Uterus (tissue), 4 donors: Measurements from ENCODE around the gene HADHB. TPM values are rescaled to one million over a fixed set of nuclear protein-coding genes. Genes with fewer than 3 reads are reported as not detected.
"Not testable (repeated sequence)": the region's sequence is repeated elsewhere in the genome, so short reads cannot be mapped to it uniquely, and the experiment has no call there.

Experiments used
- DNase-seq, 2 donors: peaks; one replicate each; pipeline ENCODE4 v3.0.0-alpha.2; 2019 to 2020
- H3K27ac ChIP-seq, 2 donors: fragments of 200-600 bp; sonication (generic); 1 replicate in 1 of 2; 2 replicates in 1 of 2; pipeline ENCODE4 v1.5.1; 2016 to 2018
- H3K27me3 ChIP-seq, 2 donors: fragments of 200-600 bp; sonication (generic); one replicate each; pipeline ENCODE4 v1.5.1; 2018 to 2019; ENCODE audit warnings: control low read depth in 1 of 2
- H3K36me3 ChIP-seq, 2 donors: fragments of 200-600 bp; sonication (generic); one replicate each; pipeline ENCODE4 v1.5.1; 2019; ENCODE audit warnings: control low read depth in 1 of 2
- H3K4me1 ChIP-seq, 2 donors: fragments of 200-600 bp; sonication (generic); one replicate each; pipeline ENCODE4 v1.5.1; 2018 to 2019; ENCODE audit warnings: control low read depth in 1 of 2
- H3K4me3 ChIP-seq, 2 donors: fragments of 200-600 bp; sonication (generic); 1 replicate in 1 of 2; 2 replicates in 1 of 2; pipeline ENCODE4 v1.5.1; 2018 to 2019; ENCODE audit warnings: mild to moderate bottlenecking in 1 of 2
- H3K9me3 ChIP-seq, 2 donors: fragments of 200-600 bp; sonication (generic); one replicate each; pipeline ENCODE4 v1.5.1; 2019; ENCODE audit warnings: control low read depth in 1 of 2
- CTCF ChIP-seq, 4 experiments: fragments of 200-600 bp in 2 of 4; fragments of 450-650 bp in 2 of 4; sonication (generic) in 2 of 4; IDR thresholded peaks; one replicate each; pipeline ENCODE4 v1.5.1; 2016 to 2019; ENCODE audit warnings: antibody characterized with exemption in 4 of 4, mild to moderate bottlenecking in 2 of 4, moderate library complexity in 1 of 4
- POLR2A ChIP-seq, 2 donors: fragments of 450-650 bp; IDR thresholded peaks; one replicate each; pipeline ENCODE4 v1.6.1; 2016; ENCODE audit warnings: antibody characterized with exemption in 2 of 2, mild to moderate bottlenecking in 1 of 2, moderate library complexity in 1 of 2
- intact Hi-C: fragments of 100-400 bp; cut with DNase I; formaldehyde crosslinking; loops from one replicate; pipeline ENCODE4 v1.15.1; 2023; ENCODE audit warnings: low total_unique reads
- total RNA-seq, 4 donors: library from RNA; depleted of rRNA in 3 of 4; stranded (reverse); fragments of >200 nt in 3 of 4; gene quantifications; one replicate each; pipeline versions ENCODE4 v1.1.0 to v1.2.4, GENCODE V29; 2014 to 2023
- donor health status: DM: yes; HTN: yes; CAD: no.

HADHB gene
- total RNA-seq, 4 donors from 2014 or later: 45.3 to 126 (median 82.5) TPM

GRCh38 chr2:26316845-26317244 is 72.1 kb downstream of the HADHB start:
- Histone ChIP-seq H3K4me3 (no peak overlapping the region), H3K4me1 (no peaks in the 10 kb centered on the region), H3K36me3 (no peaks in the 10 kb centered on the region), H3K27me3 (no peaks in the 10 kb centered on the region), H3K27ac (no peak overlapping the region), H3K9me3 (no peaks in the 10 kb centered on the region)
- DNase-seq: no peak
- TF ChIP-seq POLR2A (IDR thresholded peaks at IDR 0.05) (no peak), CTCF (IDR thresholded peaks at IDR 0.05) (no peak)
- intact Hi-C loops: no loop called here

DNA sequence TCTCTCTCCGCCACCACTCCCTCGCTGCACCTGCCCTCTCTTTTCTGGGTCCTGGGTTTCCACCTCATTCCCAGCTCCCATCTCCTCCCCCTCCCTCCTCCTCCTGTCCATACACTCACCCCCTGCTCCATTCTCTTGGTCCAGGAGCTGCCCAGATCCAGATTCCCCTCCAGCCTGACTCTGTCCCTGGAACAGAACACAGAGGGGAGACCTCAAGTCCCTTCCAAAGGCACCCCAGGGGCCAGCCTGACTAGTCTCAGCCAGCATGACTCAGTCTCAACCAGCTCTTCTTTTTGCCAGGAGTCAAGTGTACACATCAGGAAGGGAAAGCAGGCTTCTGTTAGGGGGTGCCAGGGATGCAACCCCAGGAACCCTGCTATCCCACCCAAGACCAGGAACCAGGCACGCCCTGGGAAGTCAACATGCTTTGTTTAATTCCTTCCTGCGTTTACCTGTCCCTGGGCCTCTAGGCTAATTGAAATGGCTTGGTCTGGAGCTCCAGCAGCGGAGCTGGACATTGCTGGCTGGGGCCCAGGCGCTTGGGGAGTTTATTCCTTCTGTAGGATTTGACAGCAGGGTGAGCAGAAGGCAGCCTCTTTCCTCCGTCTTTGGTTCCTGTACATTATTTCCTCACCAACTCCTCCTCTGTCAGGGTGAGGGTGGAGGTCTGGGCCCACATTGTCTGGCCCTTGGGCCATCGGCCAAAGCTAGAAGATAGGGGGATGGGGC is 72.8 kb downstream of the HADHB start:
- TF ChIP-seq CTCF (IDR thresholded peaks at IDR 0.05): no peak
- no peak for TF ChIP-seq POLR2A (IDR thresholded peaks at IDR 0.05)
- no peaks in the 10 kb centered on the region for H3K4me1 ChIP-seq
- H3K9me3 ChIP-seq: no peaks in the 10 kb centered on the region
- no peak overlapping the region for H3K4me3 ChIP-seq
- DNase-seq: no peak
- H3K27ac ChIP-seq: no peak overlapping the region
- no peaks in the 10 kb centered on the region for H3K36me3 ChIP-seq
- H3K27me3 ChIP-seq: no peaks in the 10 kb centered on the region
- intact Hi-C loops: no loop called here

DNA sequence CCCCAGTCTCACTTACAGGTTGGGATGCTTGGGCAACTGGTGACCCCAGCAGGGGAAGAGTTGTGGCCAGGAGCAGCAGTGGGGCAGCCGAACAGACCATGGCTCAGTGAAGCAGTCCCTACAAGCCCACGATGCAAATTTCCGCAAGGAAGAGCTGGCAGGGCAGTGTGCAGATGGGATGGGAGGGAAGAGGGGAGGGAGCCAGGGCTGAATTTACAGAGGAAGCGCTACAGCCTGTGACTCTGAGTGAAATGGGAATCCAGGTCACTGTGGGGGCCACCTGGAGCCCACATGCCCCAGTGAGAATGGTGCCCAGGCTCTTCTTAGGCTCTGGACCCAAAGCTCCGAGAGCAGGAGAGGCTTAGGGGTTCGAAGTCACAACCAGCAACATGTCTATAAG is 74.2 kb downstream of the HADHB start:
- H3K36me3 ChIP-seq: no peaks in the 10 kb centered on the region
- TF ChIP-seq POLR2A (IDR thresholded peaks at IDR 0.05) (no peak), CTCF (IDR thresholded peaks at IDR 0.05) (no peak)

DNA sequence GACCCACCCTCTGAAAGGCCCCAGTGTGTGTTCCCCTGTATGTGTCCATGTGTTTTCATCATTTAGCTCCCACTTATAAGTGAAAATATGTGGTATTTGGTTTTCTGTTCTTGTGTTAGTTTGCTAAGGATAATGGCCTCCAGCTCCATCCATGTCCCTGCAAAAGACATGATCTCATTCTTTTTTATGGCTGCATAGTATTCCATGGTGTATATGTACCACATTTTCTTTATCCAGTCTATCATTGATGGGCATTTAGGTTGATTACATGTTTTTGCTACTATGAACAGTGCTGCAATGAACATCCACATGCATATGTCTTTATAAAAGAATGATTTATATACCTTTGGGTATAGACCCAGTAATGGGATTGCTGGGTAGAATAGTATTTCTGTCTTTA is 79.7 kb downstream of the HADHB start:
- H3K4me1 ChIP-seq, intact Hi-C loops, H3K4me3 ChIP-seq, H3K36me3 ChIP-seq, H3K27ac ChIP-seq, H3K9me3 ChIP-seq, DNase-seq, H3K27me3 ChIP-seq: not testable (repeated sequence)

More for the DNA sequence above, 74.2 kb downstream of the HADHB start:
- Histone ChIP-seq H3K27ac (no peak overlapping the region), H3K4me1 (no peaks in the 10 kb centered on the region), H3K27me3 (no peaks in the 10 kb centered on the region), H3K4me3 (no peak overlapping the region), H3K9me3 (no peaks in the 10 kb centered on the region)
- DNase-seq: no peak
- intact Hi-C loops: no loop called here

GRCh38 chr2:26324903-26325302 is 80.2 kb downstream of the HADHB start:
- Histone ChIP-seq H3K4me3 (no peak overlapping the region), H3K27ac (no peak overlapping the region), H3K36me3 (no peaks in the 10 kb centered on the region), H3K27me3 (no peaks in the 10 kb centered on the region), H3K4me1 (no peaks in the 10 kb centered on the region), H3K9me3 (no peaks in the 10 kb centered on the region)
- intact Hi-C loops: no loop called here
- TF ChIP-seq CTCF (IDR thresholded peaks at IDR 0.05) (no peak), POLR2A (IDR thresholded peaks at IDR 0.05) (no peak)
- DNase-seq: no peak

- Histone ChIP-seq H3K4me3 (no peak overlapping the region), H3K9me3 (no peaks in the 10 kb centered on the region), H3K36me3 (no peaks in the 10 kb centered on the region), H3K27me3 (no peaks in the 10 kb centered on the region), H3K4me1 (no peaks in the 10 kb centered on the region), H3K27ac (no peak overlapping the region)
- no peak for TF ChIP-seq CTCF (IDR thresholded peaks at IDR 0.05)
- no peak for TF ChIP-seq POLR2A (IDR thresholded peaks at IDR 0.05)
- intact Hi-C loops: no loop called here
- no peak for DNase-seq
Measured at GRCh38 chr2:26325851-26326250, 81.1 kb downstream of the HADHB start.
